Activated CD8-positive, alpha-beta memory T cell treated with anti-CD3 and anti-CD28 coated beads for 4 hours (primary cell): ENCODE measurements around the gene CBFA2T2.

Source experiments
- DNase-seq, 2 donors: peaks; one replicate each; pipeline ENCODE4 v3.0.0-alpha.2; 2020; ENCODE audit warnings: low read depth in 2 of 2

Gene CBFA2T2

GRCh38 chr20:33575282-33575681 is 85.4 kb downstream of the CBFA2T2 start:
- no peak for DNase-seq

- DNase-seq, result no peak
Observed at GRCh38 chr20:33576432-33577125, 86.7 kb downstream of the CBFA2T2 start.

- DNase-seq, result no peak
Observed at GRCh38 chr20:33578510-33578909, 88.6 kb downstream of the CBFA2T2 start.

- DNase-seq, result no peak
Observed at GRCh38 chr20:33583143-33583542, 93.2 kb downstream of the CBFA2T2 start.

- DNase-seq, result no peak
Observed at GRCh38 chr20:33584976-33585375, 95.1 kb downstream of the CBFA2T2 start.

GRCh38 chr20:33585413-33585812 is 95.5 kb downstream of the CBFA2T2 start:
- no peak for DNase-seq

- DNase-seq, result no peak
Observed at GRCh38 chr20:33589059-33589458, 99.2 kb downstream of the CBFA2T2 start.

GRCh38 chr20:33591901-33592300 is 102.0 kb downstream of the CBFA2T2 start:
- peak; percentile 9 to 44 for DNase-seq

- no peak for DNase-seq
Observed at GRCh38 chr20:33594743-33595142, 104.8 kb downstream of the CBFA2T2 start.

GRCh38 chr20:33600414-33600813 is 110.5 kb downstream of the CBFA2T2 start:
- DNase-seq, result no peak

- DNase-seq, result no peak
Observed at GRCh38 chr20:33600981-33601380, 111.1 kb downstream of the CBFA2T2 start.

- no peak for DNase-seq
Observed at GRCh38 chr20:33601861-33602260, 112.0 kb downstream of the CBFA2T2 start.

- no peak for DNase-seq
Observed at GRCh38 chr20:33602826-33603590, 113.1 kb downstream of the CBFA2T2 start.

- no peak for DNase-seq
Observed at GRCh38 chr20:33604084-33604990, 114.4 kb downstream of the CBFA2T2 start.

GRCh38 chr20:33604991-33605370 is 115.1 kb downstream of the CBFA2T2 start:
- DNase-seq, result no peak

GRCh38 chr20:33606118-33606771 is 116.3 kb downstream of the CBFA2T2 start:
- no peak for DNase-seq

GRCh38 chr20:33609504-33609903 is 119.6 kb downstream of the CBFA2T2 start:
- DNase-seq, result no peak

GRCh38 chr20:33611106-33611505 is 121.2 kb downstream of the CBFA2T2 start:
- no peak for DNase-seq

- no peak for DNase-seq
Observed at GRCh38 chr20:33612001-33612400, 122.1 kb downstream of the CBFA2T2 start.

GRCh38 chr20:33621717-33622400 is 132.0 kb downstream of the CBFA2T2 start:
- no peak for DNase-seq

- no peak for DNase-seq
Observed at GRCh38 chr20:33622705-33623365, 132.9 kb downstream of the CBFA2T2 start.
